GM19468 (cell line): Measurements from ENCODE around the gene OPRL1.

Source experiments
- ATAC-seq: cut with Tn5 transposase; IDR thresholded peaks from one replicate; pipeline ENCODE4 v1.9.1; 2021; ENCODE audit warnings: mild to moderate bottlenecking, moderate library complexity, moderate number of reproducible peaks; ENCODE audit not compliant: unreplicated experiment; ENCODE audit errors: extremely low read depth

The OPRL1 gene

DNA sequence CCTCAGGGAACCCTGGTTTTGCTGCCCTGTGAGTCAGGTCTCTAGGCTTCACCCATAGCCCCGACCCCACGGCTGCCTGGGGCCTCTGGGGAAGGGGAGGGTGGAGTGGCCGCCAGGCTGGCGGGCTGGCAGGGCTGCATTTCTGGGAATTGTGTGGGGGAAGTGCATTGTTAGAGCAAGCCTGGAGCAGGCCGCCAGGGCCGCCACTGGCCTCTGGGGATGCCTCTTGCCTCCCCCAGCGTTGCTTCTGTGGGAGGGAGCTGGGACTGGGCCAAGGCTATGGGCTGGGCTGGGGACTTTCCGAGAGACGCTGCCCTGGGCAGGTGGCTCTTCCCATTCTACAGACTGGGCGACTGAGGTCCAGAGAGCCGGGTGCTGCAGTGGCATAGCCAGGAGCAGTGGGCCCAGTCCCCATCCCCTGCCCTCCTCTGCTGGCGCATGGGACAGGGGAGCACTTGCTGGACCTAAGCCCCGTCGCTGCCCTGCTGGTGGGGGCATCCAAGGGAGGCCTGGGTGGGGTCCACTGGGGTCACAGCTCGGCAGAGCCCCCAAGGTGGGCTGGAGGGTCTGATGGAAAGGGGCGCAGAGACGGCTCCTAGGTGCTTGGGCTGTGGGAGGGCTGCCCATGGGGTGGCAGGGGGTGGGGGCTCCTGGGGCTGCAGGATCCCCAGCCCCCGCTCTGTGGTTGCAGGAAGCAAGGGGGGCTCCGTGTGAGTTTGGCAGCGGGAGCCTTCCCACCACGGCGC is 23.8 kb upstream of the OPRL1 start:
- ATAC-seq = no peak

- no peak for ATAC-seq
Measured at GRCh38 chr20:64056639-64056888, 23.3 kb upstream of the OPRL1 start.

DNA sequence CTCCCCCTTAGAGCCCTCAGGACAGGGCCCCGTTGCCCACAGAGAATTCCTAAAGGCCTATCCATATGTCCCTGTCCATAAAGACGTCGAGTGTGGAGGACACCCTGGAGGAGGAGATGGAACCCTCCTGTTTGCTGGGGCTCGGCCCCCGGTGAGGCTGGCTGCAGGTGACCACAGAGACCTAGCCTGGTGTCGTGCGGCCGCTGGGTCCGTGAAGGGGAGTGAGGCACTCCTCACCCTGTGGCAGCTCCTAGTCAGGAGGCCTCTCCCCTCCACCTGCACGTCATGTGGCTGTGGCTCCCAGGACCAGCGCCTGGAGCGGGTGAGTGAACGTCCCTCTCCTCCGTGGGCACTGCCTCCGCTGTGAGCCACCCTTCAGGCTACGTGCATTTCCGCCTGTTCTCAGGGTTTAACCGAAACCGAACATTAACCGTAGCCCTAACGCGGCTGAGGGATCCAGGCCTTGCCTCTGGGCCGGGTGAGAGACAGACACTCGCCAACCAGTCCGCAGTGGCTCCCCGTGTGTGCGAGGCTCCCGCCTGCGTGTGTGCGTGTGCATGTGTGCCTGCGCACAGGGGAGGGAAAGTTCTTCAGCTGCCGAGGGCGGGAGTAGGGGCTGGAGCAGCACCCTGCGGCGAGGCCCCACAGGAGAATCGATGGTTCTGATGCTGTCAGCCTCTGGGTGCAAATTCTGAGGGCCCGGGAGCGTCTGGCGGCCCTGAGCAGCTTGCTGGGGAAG is 22.8 kb upstream of the OPRL1 start:
- ATAC-seq = no peak

DNA sequence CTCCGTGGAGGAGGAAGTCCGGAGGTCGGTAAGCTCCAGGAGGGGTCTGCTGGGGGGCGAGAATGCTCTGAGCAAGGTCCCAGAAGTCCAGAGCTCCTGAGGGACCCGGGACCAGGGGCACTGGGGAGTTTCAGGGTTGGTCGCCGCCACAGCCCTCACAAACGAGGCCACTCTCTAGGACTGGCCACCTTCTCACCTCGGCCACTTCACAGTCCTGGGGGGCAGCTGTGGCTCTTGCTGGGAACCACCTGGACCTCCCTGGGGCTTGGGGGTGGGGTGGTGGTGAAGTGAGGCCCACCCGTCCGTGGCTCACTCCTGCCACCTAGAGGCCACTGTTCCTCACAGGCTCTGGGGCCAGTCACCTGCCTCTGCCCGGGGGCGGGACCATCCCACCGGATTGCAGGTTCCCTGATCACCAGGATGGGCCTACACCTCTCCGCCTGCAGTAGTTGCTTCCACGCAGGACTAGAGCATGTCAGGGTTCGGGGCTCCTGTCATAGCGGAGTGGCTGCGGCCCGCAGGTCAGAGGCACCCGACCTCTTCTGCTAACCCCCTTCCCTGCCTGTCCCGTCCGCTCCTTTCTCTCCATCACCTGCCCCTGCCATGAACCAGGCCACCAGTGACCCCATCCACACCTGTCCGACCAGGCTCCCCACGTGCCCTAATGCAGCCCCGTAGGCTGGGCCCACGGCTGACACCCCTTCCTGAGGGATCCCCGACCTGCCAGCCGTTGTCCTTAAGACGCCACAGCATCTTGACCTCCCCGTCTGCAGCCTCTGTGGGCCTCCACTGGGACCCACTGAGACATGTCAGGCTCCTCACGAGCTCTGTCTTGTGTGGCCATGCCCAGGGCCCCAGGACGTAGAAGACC is 22.0 kb upstream of the OPRL1 start:
- ATAC-seq = no peak

DNA sequence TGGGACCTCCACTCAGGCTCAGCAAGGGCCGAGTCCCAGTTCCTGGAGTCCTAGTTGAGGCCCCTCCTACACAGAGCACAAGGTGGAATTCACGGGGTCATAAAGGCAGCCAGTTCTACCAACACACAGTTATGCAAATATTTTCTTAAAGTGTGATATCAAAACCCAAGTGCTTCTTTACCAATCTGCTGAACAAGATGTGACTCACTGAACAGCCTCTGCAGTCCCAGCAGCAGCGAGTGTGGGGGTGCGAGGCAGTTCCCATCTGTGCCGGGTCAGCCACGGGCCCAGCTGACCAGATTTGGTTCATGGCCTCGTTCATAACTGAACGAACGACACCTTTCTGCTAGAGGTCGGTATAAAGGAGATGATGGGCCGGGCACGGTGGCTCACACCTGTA is 21.3 kb upstream of the OPRL1 start:
- ATAC-seq = no peak

DNA sequence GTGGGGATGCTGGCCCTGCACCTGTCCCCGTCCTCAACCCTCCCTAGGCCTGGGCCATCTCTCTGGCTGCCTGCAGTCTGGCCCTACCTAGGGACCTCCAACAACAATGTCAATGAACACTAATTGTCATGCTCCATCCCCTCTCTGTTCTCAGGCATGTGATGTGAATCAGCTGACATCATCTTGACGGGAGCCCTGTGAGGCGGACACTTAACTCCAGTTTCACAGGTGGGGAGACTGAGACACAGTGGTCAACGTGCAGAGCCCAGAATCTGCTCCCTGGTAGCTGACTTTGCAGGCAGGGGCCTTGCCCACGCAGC is 17.6 kb upstream of the OPRL1 start:
- no peak for ATAC-seq

GRCh38 chr20:64062596-64063388 is 17.1 kb upstream of the OPRL1 start, which contains the start of gene TCEA2:
TCEA2 (plus strand) TSS chr20:64063198; CDS start chr20:64063313, 115 bp downstream.
- ATAC-seq = peak; percentile 50

DNA sequence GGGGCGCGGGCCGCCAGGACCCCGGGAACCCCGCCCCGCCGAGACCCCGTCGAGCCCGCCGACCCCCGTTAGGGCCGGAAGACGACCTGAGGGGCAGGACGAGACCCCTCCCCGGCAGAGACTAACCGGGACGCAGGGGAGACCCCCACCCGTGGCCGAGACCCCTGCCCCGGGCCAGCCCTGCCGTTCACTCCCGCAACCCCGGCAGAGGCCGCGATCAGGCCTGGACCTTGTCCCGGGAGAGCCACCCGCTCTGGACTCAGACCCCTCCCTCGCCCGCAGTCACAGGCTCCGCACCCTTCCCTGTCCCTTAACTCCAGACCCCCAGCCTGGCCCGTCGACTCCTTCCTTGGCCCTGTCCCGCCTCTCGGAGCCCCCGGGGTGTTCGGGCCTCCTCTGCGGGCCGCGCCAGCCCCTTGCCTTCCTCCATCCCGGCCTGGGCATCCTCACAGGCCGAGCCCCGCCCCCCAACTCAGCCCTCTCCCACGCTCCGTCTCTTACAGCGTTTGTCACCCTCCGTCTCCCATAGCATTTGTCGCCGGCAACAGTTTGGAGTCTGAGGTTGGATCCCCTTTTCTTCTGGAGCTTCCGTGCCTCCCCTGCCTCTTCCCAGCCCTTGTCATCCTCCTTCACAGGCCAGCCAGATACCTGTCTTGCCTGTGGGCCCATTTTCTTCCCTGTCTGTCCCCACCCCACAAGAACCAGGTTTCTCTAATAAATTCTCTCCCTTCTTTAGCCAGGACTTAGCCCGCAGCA is 16.3 kb upstream of the OPRL1 start:
- ATAC-seq = no peak

GRCh38 chr20:64064145-64064698 is 15.7 kb upstream of the OPRL1 start:
- no peak for ATAC-seq

DNA sequence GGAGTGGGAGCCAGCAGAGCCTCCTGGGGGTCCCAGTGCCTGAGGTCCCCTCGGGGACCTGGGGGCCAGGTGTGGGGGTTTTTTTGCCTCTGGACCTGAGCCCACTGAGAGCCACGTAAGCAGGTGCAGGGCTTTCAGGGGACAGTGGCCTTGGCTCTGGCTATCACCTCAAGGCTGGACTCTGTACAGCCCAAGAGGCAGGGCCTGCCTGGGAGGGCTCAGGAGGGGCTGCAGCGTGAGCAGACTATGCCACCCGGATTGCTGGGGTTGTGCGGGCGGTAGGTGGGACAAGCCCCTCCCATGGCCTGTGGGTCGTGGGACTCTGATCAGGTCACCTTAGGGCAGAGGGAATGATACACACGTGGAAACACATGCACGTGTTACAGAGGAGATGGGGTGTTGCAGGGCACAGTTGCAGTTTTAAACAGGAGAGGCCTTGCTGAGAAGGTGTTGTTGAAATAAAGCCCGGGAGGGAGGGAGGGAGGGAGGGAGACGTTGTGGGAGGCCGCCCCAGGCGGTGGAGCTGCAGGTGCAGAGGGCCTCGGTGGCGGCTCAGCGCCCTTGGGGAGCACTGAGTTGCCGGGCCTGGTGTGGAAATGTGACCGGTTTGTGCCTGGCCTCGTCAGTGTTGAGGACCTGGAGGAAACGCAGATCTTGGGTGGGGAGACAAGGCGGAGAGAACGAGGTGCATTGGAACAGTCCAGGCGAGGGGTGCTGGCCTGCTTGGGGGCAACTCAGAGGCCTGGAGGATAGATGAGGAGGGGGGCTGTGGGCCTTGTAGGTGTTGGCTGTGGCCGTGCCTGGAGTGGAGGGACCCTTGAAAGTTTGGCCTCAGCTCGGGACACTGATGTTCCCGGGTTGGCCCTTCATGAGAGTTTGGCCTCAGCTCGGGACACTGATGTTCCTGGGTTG is 14.6 kb upstream of the OPRL1 start:
- ATAC-seq = no peak

GRCh38 chr20:64065974-64066343 is 13.9 kb upstream of the OPRL1 start:
- no peak for ATAC-seq

DNA sequence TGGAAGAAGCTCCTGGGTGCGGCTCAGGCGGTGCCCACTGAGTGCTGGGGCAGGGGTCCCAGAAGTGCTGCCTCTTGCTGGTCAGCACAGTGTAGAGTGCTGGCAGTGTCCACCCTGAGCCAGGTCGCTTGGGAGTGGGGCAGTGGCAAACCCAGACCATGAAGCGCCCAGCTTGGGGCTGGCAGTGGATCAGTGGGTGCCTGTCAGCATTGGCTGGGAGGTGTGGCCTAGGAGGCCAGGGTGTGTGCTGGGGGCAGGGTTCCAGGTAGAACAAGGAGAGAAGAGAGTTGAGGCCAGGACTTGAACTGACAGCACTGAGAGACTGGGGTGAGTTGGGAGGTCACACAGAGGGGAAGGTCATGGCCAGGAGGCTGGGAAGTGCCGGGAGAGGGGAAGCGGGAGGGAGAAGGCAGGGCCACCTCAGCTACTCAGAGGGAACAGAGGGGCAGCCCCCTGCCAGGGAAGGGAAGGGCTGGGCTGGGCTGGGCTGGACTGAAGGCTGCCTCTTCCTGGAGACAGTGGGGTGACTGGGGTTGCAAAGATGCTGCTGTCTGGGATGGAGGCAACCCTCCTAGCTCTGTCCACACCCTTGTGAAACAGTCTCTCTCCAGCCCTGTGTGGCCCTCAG is 12.8 kb upstream of the OPRL1 start:
- ATAC-seq = no peak

GRCh38 chr20:64067733-64068307 is 12.1 kb upstream of the OPRL1 start:
- no peak for ATAC-seq

- ATAC-seq = no peak
Measured at GRCh38 chr20:64068386-64069208, 11.3 kb upstream of the OPRL1 start.

GRCh38 chr20:64069209-64069613 is 10.7 kb upstream of the OPRL1 start:
- no peak for ATAC-seq

- ATAC-seq = no peak
Measured at GRCh38 chr20:64069614-64070243, 10.2 kb upstream of the OPRL1 start.
